Right lobe of liver (tissue), 6 donors: ENCODE data around the gene PPIE. TPM values are rescaled to one million over a fixed set of nuclear protein-coding genes. Genes with fewer than 3 reads are reported as not detected.

Experiments
- ATAC-seq, 4 donors: fragments of 200-7000 bp; cut with Tn5 transposase; one replicate each; pipeline ENCODE4 v1.9.1; 2020; ENCODE audit warnings: mild to moderate bottlenecking in 4 of 4, moderate library complexity in 4 of 4
- DNase-seq, 3 donors: peaks; one replicate each; pipeline ENCODE4 v3.0.0-alpha.2; 2020
- H3K27ac ChIP-seq, 3 donors: fragments of 200-600 bp; one replicate each; pipeline ENCODE4 v1.8.0; 2022
- H3K27me3 ChIP-seq, 2 donors: fragments of 200-600 bp; one replicate each; pipeline ENCODE4 v1.8.0; 2022
- H3K36me3 ChIP-seq, 4 donors: fragments of 200-600 bp; sonication (generic) in 1 of 4; one replicate each; pipeline versions ENCODE4 v1.5.1 to v1.8.0; 2017 to 2022; ENCODE audit warnings: control low read depth in 1 of 4
- H3K4me1 ChIP-seq, 4 donors: fragments of 200-600 bp; sonication (generic) in 1 of 4; one replicate each; pipeline versions ENCODE4 v1.5.1 to v1.8.0; 2017 to 2022; ENCODE audit warnings: control low read depth in 1 of 4
- H3K4me3 ChIP-seq, 3 donors: fragments of 200-600 bp; one replicate each; pipeline ENCODE4 v1.8.0; 2022
- H3K9me3 ChIP-seq, 4 donors: fragments of 200-600 bp; sonication (generic) in 1 of 4; one replicate each; pipeline versions ENCODE4 v1.5.1 to v1.8.0; 2017 to 2022; ENCODE audit warnings: control low read depth in 1 of 4
- POLR2A ChIP-seq: fragments of 450-650 bp; IDR thresholded peaks from one replicate; pipeline ENCODE4 v1.6.1; 2017; ENCODE audit warnings: antibody characterized with exemption, mild to moderate bottlenecking
- WGBS: methylation state at CpG from one replicate; pipeline ENCODE4 v1.1.6; 2018; ENCODE audit warnings: low coverage, low lambda C conversion rate; ENCODE audit not compliant: insufficient coverage; ENCODE audit errors: missing lambda C conversion rate; 5-methylcytosine and 5-hydroxymethylcytosine counted together
- intact Hi-C, 2 donors: fragments of 100-400 bp; cut with DNase I; formaldehyde crosslinking; loops; one replicate each; pipeline versions ENCODE4 v1.11.2 to v1.14.1; 2022
- total RNA-seq, 6 experiments: library from RNA; depleted of rRNA in 2 of 6; stranded (reverse); fragments of >200 nt in 2 of 6; fragmentation: NEBNext Ultra II Directional in 3 of 6; extraction: Animal tissue kit (Norgen Biotek cat#: 25700) in 3 of 6; gene quantifications; one replicate each; pipeline versions ENCODE4 v1.1.0 to v1.2.4, GENCODE V29; 2016 to 2023
- TF ChIP-seq, protein P1 (sequence below), 4 donors: fragments of 200-600 bp in 3 of 4; fragments of 450-650 bp in 1 of 4; IDR thresholded peaks; one replicate each; pipeline versions ENCODE4 v1.5.1 to v1.8.0; 2016 to 2022; ENCODE audit warnings: antibody characterized with exemption in 4 of 4, mild to moderate bottlenecking in 2 of 4
- donor health status: DM: no; HTN: yes; CAD: no.
- donor health status: DM: no; HTN: no; CAD: no.
- donor health status: DM: no; HTN: no; CAD: no.
- donor health status: DM: no; HTN: yes; CAD: no.
- donor health status: DM: no; HTN: yes; CAD: no.

PPIE gene
- total RNA-seq, 6 experiments from 2014 or later: 16.2 to 24.9 (median 20.7) TPM

DNA sequence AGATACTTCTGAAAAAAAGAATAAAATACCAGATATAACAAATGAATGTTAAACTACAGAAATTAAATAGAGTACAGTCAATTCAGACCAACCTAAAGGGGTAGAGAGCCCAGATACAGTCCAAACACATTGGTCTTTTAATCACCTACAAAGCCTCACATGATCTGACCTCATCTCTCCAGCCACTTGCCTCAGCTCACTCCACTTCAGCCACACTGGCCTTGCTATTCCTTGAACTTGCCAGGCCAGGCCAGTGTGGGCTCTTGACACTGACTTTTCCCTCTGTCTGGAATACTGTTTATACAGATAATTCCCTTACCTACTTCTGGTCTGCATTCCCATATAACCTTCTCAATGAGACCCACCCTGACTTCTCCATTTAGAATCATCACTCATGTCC is 17.0 kb upstream of the PPIE start:
- Histone ChIP-seq H3K27ac (no peak overlapping the region), H3K4me1 (no peaks in the 10 kb centered on the region), H3K4me3 (no peak overlapping the region), H3K36me3 (no peaks in the 10 kb centered on the region), H3K9me3 (no peaks in the 10 kb centered on the region), H3K27me3 (no peaks in the 10 kb centered on the region)
- ATAC-seq (no peak), DNase-seq (no peak)
- intact Hi-C loops: loop anchor here in 1 of 2 donors (10.0 kb wide), 1 partner anchor 117 kb away; no protein-coding TSS in a partner anchor
- no peak for TF ChIP-seq POLR2A
- TF ChIP-seq, protein P1, sequence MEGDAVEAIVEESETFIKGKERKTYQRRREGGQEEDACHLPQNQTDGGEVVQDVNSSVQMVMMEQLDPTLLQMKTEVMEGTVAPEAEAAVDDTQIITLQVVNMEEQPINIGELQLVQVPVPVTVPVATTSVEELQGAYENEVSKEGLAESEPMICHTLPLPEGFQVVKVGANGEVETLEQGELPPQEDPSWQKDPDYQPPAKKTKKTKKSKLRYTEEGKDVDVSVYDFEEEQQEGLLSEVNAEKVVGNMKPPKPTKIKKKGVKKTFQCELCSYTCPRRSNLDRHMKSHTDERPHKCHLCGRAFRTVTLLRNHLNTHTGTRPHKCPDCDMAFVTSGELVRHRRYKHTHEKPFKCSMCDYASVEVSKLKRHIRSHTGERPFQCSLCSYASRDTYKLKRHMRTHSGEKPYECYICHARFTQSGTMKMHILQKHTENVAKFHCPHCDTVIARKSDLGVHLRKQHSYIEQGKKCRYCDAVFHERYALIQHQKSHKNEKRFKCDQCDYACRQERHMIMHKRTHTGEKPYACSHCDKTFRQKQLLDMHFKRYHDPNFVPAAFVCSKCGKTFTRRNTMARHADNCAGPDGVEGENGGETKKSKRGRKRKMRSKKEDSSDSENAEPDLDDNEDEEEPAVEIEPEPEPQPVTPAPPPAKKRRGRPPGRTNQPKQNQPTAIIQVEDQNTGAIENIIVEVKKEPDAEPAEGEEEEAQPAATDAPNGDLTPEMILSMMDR (IDR thresholded peaks at IDR 0.05): no peak

DNA sequence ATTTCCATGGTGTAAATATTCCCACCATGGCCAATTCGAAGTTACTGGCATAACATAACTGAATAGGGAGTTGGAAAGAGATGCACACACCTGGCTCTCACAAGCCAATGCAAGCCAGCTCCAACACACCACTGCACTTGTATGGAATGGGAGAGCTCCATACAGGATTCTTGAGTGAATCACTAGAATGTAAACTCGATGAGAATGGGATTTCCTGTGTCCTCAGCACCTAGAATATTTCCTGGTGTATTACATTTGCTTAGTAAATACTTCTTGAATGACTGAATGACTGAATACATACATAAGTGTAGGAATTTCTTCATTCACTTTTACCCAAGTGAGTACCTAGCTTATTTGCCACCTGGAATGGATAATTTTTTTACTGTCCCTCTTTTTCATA is 16.2 kb upstream of the PPIE start:
- peaks cover 0 to 1% of the 10 kb centered on the region in 2 donors for H3K27me3 ChIP-seq
- TF ChIP-seq POLR2A: no peak
- DNase-seq: no peak
- no peaks in the 10 kb centered on the region for H3K36me3 ChIP-seq
- H3K4me1 ChIP-seq: no peaks in the 10 kb centered on the region
- WGBS: 6% methylated on average over 2 of the region's 2 CpGs
- no peaks in the 10 kb centered on the region for H3K9me3 ChIP-seq
- ATAC-seq: no peak
- intact Hi-C loops: loop anchor here in 1 of 2 donors (10.0 kb wide), 1 partner anchor 118 kb away; no protein-coding TSS in a partner anchor
- H3K4me3 ChIP-seq: no peak overlapping the region
- H3K27ac ChIP-seq: no peak overlapping the region

DNA sequence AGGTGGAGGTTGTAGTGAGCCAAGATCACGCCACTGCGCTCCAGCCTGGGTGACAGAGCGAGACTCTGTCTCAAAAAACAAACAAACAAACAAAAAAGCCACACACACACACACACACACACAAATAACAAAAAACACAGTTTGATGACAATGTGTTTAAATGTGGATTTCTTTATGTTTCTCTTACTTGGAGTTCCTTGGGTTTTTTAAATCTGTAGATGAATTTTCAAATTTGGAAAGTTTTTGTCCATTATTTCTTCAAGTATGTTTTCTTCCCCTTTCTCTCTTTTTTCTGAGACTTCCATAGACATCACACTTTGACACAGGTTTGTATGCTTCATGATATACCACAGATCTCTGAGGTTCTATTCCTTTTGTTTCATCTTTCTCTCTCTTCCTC is 12.1 kb upstream of the PPIE start:
- no peak for DNase-seq
- H3K27me3 ChIP-seq: peaks cover 0 to 14% of the 10 kb centered on the region in 2 donors
- TF ChIP-seq, protein P1 (IDR thresholded peaks at IDR 0.05): no peak
- no peak for TF ChIP-seq POLR2A
- H3K4me3 ChIP-seq: no peak overlapping the region
- H3K9me3 ChIP-seq: no peaks in the 10 kb centered on the region
- no peak for ATAC-seq
- H3K4me1 ChIP-seq: no peaks in the 10 kb centered on the region
- H3K36me3 ChIP-seq: no peaks in the 10 kb centered on the region
- WGBS: 59% methylated on average over 3 of the region's 3 CpGs
- intact Hi-C loops: loop anchor here in 1 of 2 donors (10.0 kb wide), 1 partner anchor 122 kb away; no protein-coding TSS in a partner anchor
- no peak overlapping the region for H3K27ac ChIP-seq

DNA sequence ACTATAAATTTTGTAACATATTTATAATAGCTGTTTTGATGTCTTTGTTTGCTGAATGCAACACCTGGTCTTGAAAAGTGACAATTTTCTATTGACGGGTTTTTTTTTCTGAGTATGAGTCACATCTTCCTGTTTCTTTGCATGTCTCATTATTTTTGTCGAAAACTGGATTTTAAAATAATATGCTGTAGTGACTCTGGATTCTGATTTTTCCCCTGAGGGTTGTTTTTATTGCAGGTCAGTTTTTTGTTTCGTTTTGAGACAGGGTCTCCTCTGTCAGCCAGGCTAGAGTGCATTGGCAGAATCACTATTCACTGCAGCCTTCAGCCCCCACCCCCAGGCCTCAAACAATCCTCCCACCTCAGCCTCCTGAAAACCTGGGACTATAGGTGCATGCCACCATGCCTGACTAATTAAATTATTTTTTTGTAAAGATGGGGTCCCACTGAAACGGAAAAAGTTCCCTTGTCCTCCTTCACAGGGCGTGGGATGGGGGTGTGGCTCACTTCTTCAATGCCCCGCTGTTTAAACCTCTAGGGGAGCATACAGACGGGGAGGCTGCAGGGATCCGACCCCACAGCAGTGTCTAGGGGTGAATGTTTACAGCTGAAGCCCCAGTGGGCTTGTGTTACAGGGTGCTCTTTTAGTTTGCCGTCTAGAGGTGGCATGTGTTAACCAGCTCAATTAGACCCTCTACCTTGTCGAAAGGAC is 11.3 kb upstream of the PPIE start:
- Histone ChIP-seq H3K9me3 (no peaks in the 10 kb centered on the region), H3K4me3 (no peak overlapping the region), H3K36me3 (no peaks in the 10 kb centered on the region), H3K27ac (no peak overlapping the region), H3K27me3 (peaks cover 0 to 14% of the 10 kb centered on the region in 2 donors), H3K4me1 (no peaks in the 10 kb centered on the region)
- 31% methylated on average over 10 of the region's 10 CpGs for WGBS
- intact Hi-C loops: loop anchor here in 1 of 2 donors (10.0 kb wide), 1 partner anchor 123 kb away; no protein-coding TSS in a partner anchor
- TF ChIP-seq POLR2A: no peak
- TF ChIP-seq, protein P1 (IDR thresholded peaks at IDR 0.05): no peak
- DNase-seq (no peak), ATAC-seq (no peak)

DNA sequence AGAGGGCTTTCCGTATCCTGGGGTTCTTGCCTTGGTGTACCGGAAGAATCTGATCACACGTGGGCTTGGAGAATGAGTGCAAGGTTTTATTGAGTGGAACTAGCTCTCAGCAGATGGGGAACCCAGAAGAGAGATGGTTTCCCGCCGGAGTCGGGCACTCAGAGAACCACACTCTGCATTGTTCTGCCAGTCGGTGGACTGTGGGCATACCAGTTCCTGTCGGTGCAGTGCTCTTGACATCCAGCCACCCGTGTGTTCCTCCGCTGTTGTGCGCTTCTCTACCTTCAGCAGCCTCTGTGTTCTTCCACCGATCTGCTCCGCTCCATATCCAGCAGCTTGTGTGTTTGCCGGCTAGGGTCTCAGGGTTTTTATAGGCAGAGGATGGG is 10.8 kb upstream of the PPIE start:
- H3K27me3 ChIP-seq: peaks cover 0 to 14% of the 10 kb centered on the region in 2 donors
- TF ChIP-seq, protein P1 (IDR thresholded peaks at IDR 0.05): no peak
- TF ChIP-seq POLR2A: no peak
- no peaks in the 10 kb centered on the region for H3K9me3 ChIP-seq
- WGBS: 58% methylated on average over 10 of the region's 14 CpGs
- no peaks in the 10 kb centered on the region for H3K4me1 ChIP-seq
- DNase-seq (no peak), ATAC-seq (no peak)
- no peak overlapping the region for H3K27ac ChIP-seq
- intact Hi-C loops: loop anchor here in 1 of 2 donors (10.0 kb wide), 1 partner anchor 123 kb away; no protein-coding TSS in a partner anchor
- no peaks in the 10 kb centered on the region for H3K36me3 ChIP-seq
- H3K4me3 ChIP-seq: no peak overlapping the region
